ENCODE measurements around the gene ZNF638. TPM values are rescaled to one million over a fixed set of nuclear protein-coding genes. Genes with fewer than 3 reads are reported as not detected.
A peak's percentile ranks its signal among the peaks of the same experiment; 100 is the strongest.

Gene ZNF638
- polyA plus RNA-seq, 1 donor = 137 TPM

- Histone ChIP-seq H3K27ac (ENCODE audit: low read length) (no peak overlapping the region), H3K4me3 (ENCODE audit: low read length) (no peak overlapping the region), H3K4me1 (ENCODE audit: control insufficient read depth, insufficient read depth, low read length) (no peaks in the 10 kb centered on the region), H3K36me3 (ENCODE audit: control insufficient read depth, insufficient read depth, low read length) (peaks cover 32% of the 10 kb centered on the region), H3K9me3 (ENCODE audit: control insufficient read depth, low read depth, low read length) (no peaks in the 10 kb centered on the region), H3K27me3 (ENCODE audit: control insufficient read depth, insufficient read depth, low read length) (no peaks in the 10 kb centered on the region)
- 89% methylated on average over 1 of the region's 3 CpGs for WGBS (ENCODE audit: insufficient coverage, low lambda C conversion rate)
- DNase-seq = no peak
Measured at GRCh38 chr2:71348302-71348701, 16.7 kb downstream of the ZNF638 start.

GRCh38 chr2:71353248-71353647 lies 21.7 kb downstream of the ZNF638 start:
- Histone ChIP-seq H3K9me3 (ENCODE audit: control insufficient read depth, low read depth, low read length) (no peaks in the 10 kb centered on the region), H3K27me3 (ENCODE audit: control insufficient read depth, insufficient read depth, low read length) (no peaks in the 10 kb centered on the region), H3K27ac (ENCODE audit: low read length) (no peak overlapping the region), H3K36me3 (ENCODE audit: control insufficient read depth, insufficient read depth, low read length) (peaks cover 50% of the 10 kb centered on the region), H3K4me1 (ENCODE audit: control insufficient read depth, insufficient read depth, low read length) (no peaks in the 10 kb centered on the region), H3K4me3 (ENCODE audit: low read length) (no peak overlapping the region)
- 67% methylated on average over 1 of the region's 2 CpGs for WGBS (ENCODE audit: insufficient coverage, low lambda C conversion rate)
- DNase-seq = no peak

DNA sequence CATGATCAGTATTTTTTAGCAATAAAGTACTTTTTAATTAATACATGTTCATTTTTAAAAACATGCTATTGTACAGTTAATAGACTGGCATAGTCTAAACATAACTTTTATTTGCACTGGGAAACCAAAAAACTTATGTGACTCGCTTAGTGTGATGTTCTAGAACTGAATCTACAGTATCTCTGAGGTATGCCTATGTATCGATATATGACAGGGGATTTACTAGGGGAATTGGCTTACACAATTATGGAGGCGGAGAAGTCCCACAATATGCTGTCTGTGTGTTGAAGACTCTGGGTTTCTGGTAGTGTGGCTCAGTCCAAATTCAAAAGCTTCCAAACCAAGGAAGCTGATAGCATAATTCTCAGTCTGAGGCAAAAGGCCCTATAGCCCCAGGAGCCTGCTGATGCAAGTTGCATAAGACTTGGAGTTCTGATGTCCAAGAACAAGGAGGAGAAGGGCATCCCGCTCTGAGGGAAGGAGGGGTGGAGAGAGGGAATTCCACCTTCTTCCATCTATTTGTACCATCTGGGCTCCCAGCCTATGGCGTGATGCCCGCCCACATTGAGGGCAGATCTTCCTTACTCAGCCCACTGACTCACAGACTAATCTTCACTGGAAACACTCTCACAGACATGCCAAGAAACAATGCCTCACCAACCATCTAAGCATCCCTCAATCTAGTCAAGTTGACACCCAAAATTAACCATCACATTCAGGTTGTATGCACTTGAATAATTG lies 27.5 kb downstream of the ZNF638 start:
- Histone ChIP-seq H3K4me3 (ENCODE audit: low read length) (no peak overlapping the region), H3K9me3 (ENCODE audit: control insufficient read depth, low read depth, low read length) (no peaks in the 10 kb centered on the region), H3K4me1 (ENCODE audit: control insufficient read depth, insufficient read depth, low read length) (no peaks in the 10 kb centered on the region), H3K27ac (ENCODE audit: low read length) (no peak overlapping the region), H3K36me3 (ENCODE audit: control insufficient read depth, insufficient read depth, low read length) (peaks cover 59% of the 10 kb centered on the region), H3K27me3 (ENCODE audit: control insufficient read depth, insufficient read depth, low read length) (no peaks in the 10 kb centered on the region)
- no peak for DNase-seq
- WGBS (ENCODE audit: insufficient coverage, low lambda C conversion rate) = no CpG with 5 or more reads among the region's 6 CpGs

GRCh38 chr2:71360434-71360975 lies 28.9 kb downstream of the ZNF638 start:
- Histone ChIP-seq H3K27me3 (ENCODE audit: control insufficient read depth, insufficient read depth, low read length) (no peaks in the 10 kb centered on the region), H3K36me3 (ENCODE audit: control insufficient read depth, insufficient read depth, low read length) (peaks cover 69% of the 10 kb centered on the region), H3K4me1 (ENCODE audit: control insufficient read depth, insufficient read depth, low read length) (no peaks in the 10 kb centered on the region), H3K4me3 (ENCODE audit: low read length) (no peak overlapping the region), H3K27ac (ENCODE audit: low read length) (no peak overlapping the region), H3K9me3 (ENCODE audit: control insufficient read depth, low read depth, low read length) (no peaks in the 10 kb centered on the region)
- no peak for DNase-seq
- 89% methylated on average over 1 of the region's 3 CpGs for WGBS (ENCODE audit: insufficient coverage, low lambda C conversion rate)

- WGBS (ENCODE audit: insufficient coverage, low lambda C conversion rate) = 40% methylated on average over 2 of the region's 3 CpGs
- Histone ChIP-seq H3K4me3 (ENCODE audit: low read length) (no peak overlapping the region), H3K36me3 (ENCODE audit: control insufficient read depth, insufficient read depth, low read length) (peaks cover 72% of the 10 kb centered on the region), H3K9me3 (ENCODE audit: control insufficient read depth, low read depth, low read length) (no peaks in the 10 kb centered on the region), H3K27ac (ENCODE audit: low read length) (no peak overlapping the region), H3K27me3 (ENCODE audit: control insufficient read depth, insufficient read depth, low read length) (no peaks in the 10 kb centered on the region), H3K4me1 (ENCODE audit: control insufficient read depth, insufficient read depth, low read length) (no peaks in the 10 kb centered on the region)
- DNase-seq = no peak
Measured at GRCh38 chr2:71361631-71362030, 30.0 kb downstream of the ZNF638 start.

GRCh38 chr2:71362447-71362846 lies 30.9 kb downstream of the ZNF638 start:
- no peak for DNase-seq
- H3K36me3 ChIP-seq (ENCODE audit: control insufficient read depth, insufficient read depth, low read length) = peaks cover 70% of the 10 kb centered on the region
- no peaks in the 10 kb centered on the region for H3K27me3 ChIP-seq (ENCODE audit: control insufficient read depth, insufficient read depth, low read length)
- H3K27ac ChIP-seq (ENCODE audit: low read length) = no peak overlapping the region
- H3K4me3 ChIP-seq (ENCODE audit: low read length) = no peak overlapping the region
- H3K9me3 ChIP-seq (ENCODE audit: control insufficient read depth, low read depth, low read length) = no peaks in the 10 kb centered on the region
- H3K4me1 ChIP-seq (ENCODE audit: control insufficient read depth, insufficient read depth, low read length) = no peaks in the 10 kb centered on the region
- no CpG with 5 or more reads among the region's 2 CpGs for WGBS (ENCODE audit: insufficient coverage, low lambda C conversion rate)

DNA sequence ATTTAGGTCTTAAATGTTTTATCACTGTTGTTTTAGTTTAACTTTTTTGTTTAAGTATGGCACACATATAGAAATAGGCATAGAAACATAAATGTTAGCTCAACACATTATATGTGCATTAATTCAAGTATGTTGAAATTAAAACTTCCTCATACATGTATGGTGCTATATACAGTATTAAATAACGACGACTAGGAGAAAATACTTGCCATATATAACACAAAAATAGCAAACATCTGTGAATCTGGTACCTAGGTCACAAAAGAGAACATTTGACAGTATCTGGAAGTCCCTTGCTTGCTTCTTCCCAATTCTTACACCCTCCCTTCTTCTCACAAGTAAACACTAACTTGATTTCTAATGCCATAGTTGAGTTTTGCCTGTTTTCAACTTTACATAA lies 38.4 kb downstream of the ZNF638 start:
- H3K9me3 ChIP-seq (ENCODE audit: control insufficient read depth, low read depth, low read length) = no peaks in the 10 kb centered on the region
- no peaks in the 10 kb centered on the region for H3K27me3 ChIP-seq (ENCODE audit: control insufficient read depth, insufficient read depth, low read length)
- no peaks in the 10 kb centered on the region for H3K4me1 ChIP-seq (ENCODE audit: control insufficient read depth, insufficient read depth, low read length)
- H3K4me3 ChIP-seq (ENCODE audit: low read length) = no peak overlapping the region
- H3K27ac ChIP-seq (ENCODE audit: low read length) = no peak overlapping the region
- WGBS (ENCODE audit: insufficient coverage, low lambda C conversion rate) = 100% methylated on average over 2 of the region's 2 CpGs
- peaks cover 59% of the 10 kb centered on the region for H3K36me3 ChIP-seq (ENCODE audit: control insufficient read depth, insufficient read depth, low read length)
- DNase-seq = no peak

DNA sequence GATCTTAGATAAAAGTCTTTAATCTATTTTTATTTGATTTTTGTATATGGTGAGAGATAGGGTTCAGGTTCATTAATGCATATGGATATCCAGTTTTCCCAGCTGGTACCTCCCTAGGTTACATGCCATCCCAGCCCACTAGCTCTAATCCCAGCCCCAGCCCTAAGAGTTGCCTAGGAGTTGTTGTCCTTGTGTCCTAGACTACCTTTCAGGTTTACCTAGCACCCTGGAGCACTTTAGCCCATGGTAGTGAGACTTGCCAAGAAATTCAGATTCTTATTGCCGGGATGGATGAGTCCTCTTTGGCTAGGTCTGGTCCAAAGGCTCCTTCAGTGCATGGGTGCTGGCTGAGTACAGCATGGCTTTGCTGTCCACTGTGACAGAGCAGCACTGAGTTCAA lies 40.5 kb downstream of the ZNF638 start:
- Histone ChIP-seq H3K27me3 (ENCODE audit: control insufficient read depth, insufficient read depth, low read length) (no peaks in the 10 kb centered on the region), H3K4me3 (ENCODE audit: low read length) (no peak overlapping the region), H3K4me1 (ENCODE audit: control insufficient read depth, insufficient read depth, low read length) (no peaks in the 10 kb centered on the region), H3K36me3 (ENCODE audit: control insufficient read depth, insufficient read depth, low read length) (peaks cover 62% of the 10 kb centered on the region), H3K27ac (ENCODE audit: low read length) (no peak overlapping the region), H3K9me3 (ENCODE audit: control insufficient read depth, low read depth, low read length) (no peaks in the 10 kb centered on the region)
- no CpG with 5 or more reads among the region's 1 CpG for WGBS (ENCODE audit: insufficient coverage, low lambda C conversion rate)
- DNase-seq = no peak

- Histone ChIP-seq H3K4me3 (ENCODE audit: low read length) (no peak overlapping the region), H3K4me1 (ENCODE audit: control insufficient read depth, insufficient read depth, low read length) (no peaks in the 10 kb centered on the region), H3K27me3 (ENCODE audit: control insufficient read depth, insufficient read depth, low read length) (no peaks in the 10 kb centered on the region), H3K27ac (ENCODE audit: low read length) (peak overlapping the region; percentile 3), H3K9me3 (ENCODE audit: control insufficient read depth, low read depth, low read length) (no peaks in the 10 kb centered on the region), H3K36me3 (ENCODE audit: control insufficient read depth, insufficient read depth, low read length) (peaks cover 40% of the 10 kb centered on the region)
- peak; percentile 29 to 65 for DNase-seq
- no CpG with 5 or more reads among the region's 4 CpGs for WGBS (ENCODE audit: insufficient coverage, low lambda C conversion rate)
Measured at GRCh38 chr2:71379086-71379485, 47.5 kb downstream of the ZNF638 start.

DNA sequence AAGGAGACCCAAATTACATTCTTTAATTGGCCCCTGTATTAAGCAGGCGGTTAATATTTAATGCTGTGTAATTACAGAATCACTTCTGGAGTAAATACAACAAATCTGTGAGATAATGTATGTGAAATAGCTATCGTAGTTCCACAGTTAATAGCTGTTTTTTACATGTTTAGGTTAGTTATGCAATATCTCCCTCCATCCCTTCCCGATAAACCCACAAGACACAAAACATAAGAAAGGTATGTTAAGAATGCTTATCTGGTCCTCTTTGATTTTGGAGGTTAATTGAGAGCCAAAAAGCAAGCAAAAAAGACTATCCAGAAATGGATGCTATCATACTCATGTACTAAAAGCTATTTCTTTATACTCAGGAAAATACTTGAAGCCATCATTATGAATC lies 49.1 kb downstream of the ZNF638 start:
- H3K27me3 ChIP-seq (ENCODE audit: control insufficient read depth, insufficient read depth, low read length) = no peaks in the 10 kb centered on the region
- H3K36me3 ChIP-seq (ENCODE audit: control insufficient read depth, insufficient read depth, low read length) = peaks cover 38% of the 10 kb centered on the region
- H3K9me3 ChIP-seq (ENCODE audit: control insufficient read depth, low read depth, low read length) = no peaks in the 10 kb centered on the region
- no peak overlapping the region for H3K4me3 ChIP-seq (ENCODE audit: low read length)
- no peak overlapping the region for H3K27ac ChIP-seq (ENCODE audit: low read length)
- H3K4me1 ChIP-seq (ENCODE audit: control insufficient read depth, insufficient read depth, low read length) = no peaks in the 10 kb centered on the region
- 80% methylated on average over 1 of the region's 3 CpGs for WGBS (ENCODE audit: insufficient coverage, low lambda C conversion rate)
- DNase-seq = no peak

DNA sequence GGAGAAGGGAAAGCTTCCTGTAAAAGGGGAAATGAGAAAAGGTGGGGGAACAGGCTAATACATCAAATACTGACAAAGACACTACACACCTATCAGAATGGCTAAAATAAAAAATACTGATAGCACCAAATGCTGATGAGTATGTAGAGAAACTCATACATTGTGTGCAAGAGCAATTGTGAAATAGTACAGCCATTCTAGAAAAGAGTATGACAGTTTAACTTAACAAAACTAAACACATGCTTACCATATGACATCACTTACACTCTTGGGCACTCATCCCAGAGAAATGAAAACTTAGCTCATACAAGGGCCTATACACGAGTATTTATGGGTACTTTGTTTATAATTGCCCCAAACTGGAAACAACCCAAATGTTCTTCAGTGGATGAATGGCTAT lies 53.4 kb downstream of the ZNF638 start:
- Histone ChIP-seq H3K27ac (ENCODE audit: low read length) (no peak overlapping the region), H3K9me3 (ENCODE audit: control insufficient read depth, low read depth, low read length) (peaks cover 3% of the 10 kb centered on the region), H3K36me3 (ENCODE audit: control insufficient read depth, insufficient read depth, low read length) (peaks cover 51% of the 10 kb centered on the region), H3K4me3 (ENCODE audit: low read length) (no peak overlapping the region), H3K4me1 (ENCODE audit: control insufficient read depth, insufficient read depth, low read length) (no peaks in the 10 kb centered on the region), H3K27me3 (ENCODE audit: control insufficient read depth, insufficient read depth, low read length) (no peaks in the 10 kb centered on the region)
- peak in 1 of 2 donors; percentile 4 for DNase-seq
- WGBS (ENCODE audit: insufficient coverage, low lambda C conversion rate) = no CpG with 5 or more reads among the region's 1 CpG
